Effector memory CD8-positive, alpha-beta T cell (primary cell): ENCODE data around the gene ROR2.

Experiments used
- ATAC-seq: fragments of 150-1000 bp; cut with Tn5 transposase; replicated peaks from 2 replicates; pipeline ENCODE4 v1.10.0; 2021; ENCODE audit warnings: mild to moderate bottlenecking, moderate library complexity
- DNase-seq, 3 experiments: peaks; one replicate each; pipeline ENCODE4 v3.0.0; 2021
- H3K27ac Mint-ChIP-seq, 2 donors: one replicate each; pipeline ENCODE4 v1.8.0; 2022; ENCODE audit warnings: mild to moderate bottlenecking in 2 of 2, mixed read lengths in 2 of 2, moderate library complexity in 2 of 2
- H3K27me3 Mint-ChIP-seq, 2 donors: one replicate each; pipeline ENCODE4 v1.8.0; 2022; ENCODE audit warnings: mixed read lengths in 2 of 2
- H3K36me3 Mint-ChIP-seq: one replicate; pipeline ENCODE4 v1.8.0; 2022; ENCODE audit warnings: mild to moderate bottlenecking, moderate library complexity, mixed read lengths; ENCODE audit not compliant: insufficient read depth
- H3K4me1 Mint-ChIP-seq, 2 donors: one replicate each; pipeline ENCODE4 v1.8.0; 2022; ENCODE audit warnings: low read depth in 2 of 2, mixed read lengths in 2 of 2
- H3K4me3 Mint-ChIP-seq, 2 donors: one replicate each; pipeline ENCODE4 v1.8.0; 2022; ENCODE audit warnings: mild to moderate bottlenecking in 2 of 2, mixed read lengths in 2 of 2, moderate library complexity in 2 of 2
- H3K9me3 Mint-ChIP-seq, 2 donors: one replicate each; pipeline ENCODE4 v1.8.0; 2022; ENCODE audit warnings: mixed read lengths in 2 of 2

ROR2 gene

GRCh38 chr9:91599564-91599963 lies 350.5 kb downstream of the ROR2 start:
- DNase-seq: no peak
- ATAC-seq: no peak
- Mint-ChIP-seq H3K36me3 (no peaks in the 10 kb centered on the region), H3K9me3 (no peaks in the 10 kb centered on the region), H3K4me1 (no peaks in the 10 kb centered on the region), H3K4me3 (no peak overlapping the region), H3K27ac (no peak overlapping the region), H3K27me3 (peaks cover 58 to 74% of the 10 kb centered on the region in 2 donors)

DNA sequence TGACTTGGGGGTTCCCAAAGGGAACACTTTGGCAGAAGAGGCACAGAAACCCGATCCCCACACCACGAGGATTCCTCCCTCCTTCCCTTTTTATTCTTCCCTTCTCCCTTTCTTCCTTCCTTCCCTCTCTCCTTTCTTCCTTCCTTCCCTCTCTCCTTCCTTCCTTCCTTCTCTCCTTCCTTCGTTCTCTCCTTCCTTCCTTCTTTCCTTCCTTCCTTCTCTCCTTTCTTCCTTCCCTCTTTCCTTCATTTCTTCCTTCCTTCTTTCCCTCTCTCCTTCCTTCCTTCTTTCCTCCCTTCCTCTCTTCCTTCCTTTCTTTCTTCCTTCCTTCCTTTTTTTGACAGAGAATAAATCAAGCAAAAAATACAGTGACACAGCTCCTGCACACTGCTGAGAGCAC lies 358.4 kb downstream of the ROR2 start:
- H3K9me3 Mint-ChIP-seq: no peaks in the 10 kb centered on the region
- no peaks in the 10 kb centered on the region for H3K36me3 Mint-ChIP-seq
- no peaks in the 10 kb centered on the region for H3K4me1 Mint-ChIP-seq
- no peak for DNase-seq
- H3K27me3 Mint-ChIP-seq: peaks cover 28 to 42% of the 10 kb centered on the region in 2 donors
- H3K4me3 Mint-ChIP-seq: no peak overlapping the region
- ATAC-seq: no peak
- H3K27ac Mint-ChIP-seq: no peak overlapping the region

GRCh38 chr9:91589101-91589553 lies 360.9 kb downstream of the ROR2 start:
- Mint-ChIP-seq H3K9me3 (no peaks in the 10 kb centered on the region), H3K36me3 (no peaks in the 10 kb centered on the region), H3K4me3 (no peak overlapping the region), H3K27me3 (peaks cover 17 to 27% of the 10 kb centered on the region in 2 donors), H3K27ac (no peak overlapping the region), H3K4me1 (no peaks in the 10 kb centered on the region)
- no peak for ATAC-seq
- DNase-seq: no peak

DNA sequence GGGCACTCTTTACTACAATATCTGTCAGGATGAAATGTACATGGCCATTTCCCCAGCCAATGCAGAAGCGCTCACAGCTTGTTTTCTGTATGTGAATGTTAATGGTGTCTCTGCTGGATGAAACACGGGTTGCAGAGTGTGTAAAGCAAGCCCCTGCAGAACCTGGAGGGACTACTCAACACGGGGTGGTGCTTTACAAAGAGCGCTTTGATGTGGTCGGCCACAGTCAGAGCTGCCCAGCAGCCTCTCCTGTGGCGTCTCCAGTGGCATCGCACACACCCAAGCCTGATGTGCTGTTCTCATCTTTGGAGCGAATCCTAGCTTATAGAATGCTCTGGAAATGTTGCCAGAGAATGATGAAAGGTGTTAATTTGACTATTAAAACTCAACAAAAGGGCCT lies 363.7 kb downstream of the ROR2 start:
- H3K4me1 Mint-ChIP-seq: no peaks in the 10 kb centered on the region
- no peak for ATAC-seq
- H3K9me3 Mint-ChIP-seq: no peaks in the 10 kb centered on the region
- H3K27ac Mint-ChIP-seq: no peak overlapping the region
- H3K27me3 Mint-ChIP-seq: peaks cover 0 to 18% of the 10 kb centered on the region in 2 donors
- H3K36me3 Mint-ChIP-seq: no peaks in the 10 kb centered on the region
- no peak overlapping the region for H3K4me3 Mint-ChIP-seq
- no peak for DNase-seq

DNA sequence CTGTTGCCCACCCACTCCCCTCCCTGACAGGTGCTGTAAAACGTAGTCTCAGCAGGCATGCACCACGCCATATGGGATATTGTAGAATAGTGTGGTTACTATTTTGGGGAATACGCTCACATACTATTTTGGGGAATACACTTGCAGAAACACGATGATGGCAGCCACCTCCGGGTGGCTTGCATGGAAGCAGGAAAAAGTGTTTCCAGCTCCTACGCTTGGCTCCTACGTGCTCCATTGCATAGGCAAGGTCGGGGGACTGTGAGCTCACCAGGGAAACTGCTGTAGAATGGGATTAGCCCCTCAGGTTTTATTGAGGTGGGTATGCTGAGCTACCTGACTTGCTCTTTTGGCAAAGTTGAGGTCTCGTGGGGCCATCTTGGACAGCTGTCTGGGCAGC lies 366.1 kb downstream of the ROR2 start:
- H3K9me3 Mint-ChIP-seq: no peaks in the 10 kb centered on the region
- ATAC-seq (no peak), DNase-seq (no peak)
- no peak overlapping the region for H3K4me3 Mint-ChIP-seq
- H3K27ac Mint-ChIP-seq: no peak overlapping the region
- peaks cover 11% of the 10 kb centered on the region in 2 donors for H3K4me1 Mint-ChIP-seq
- peaks cover 0 to 16% of the 10 kb centered on the region in 2 donors for H3K27me3 Mint-ChIP-seq
- no peaks in the 10 kb centered on the region for H3K36me3 Mint-ChIP-seq

DNA sequence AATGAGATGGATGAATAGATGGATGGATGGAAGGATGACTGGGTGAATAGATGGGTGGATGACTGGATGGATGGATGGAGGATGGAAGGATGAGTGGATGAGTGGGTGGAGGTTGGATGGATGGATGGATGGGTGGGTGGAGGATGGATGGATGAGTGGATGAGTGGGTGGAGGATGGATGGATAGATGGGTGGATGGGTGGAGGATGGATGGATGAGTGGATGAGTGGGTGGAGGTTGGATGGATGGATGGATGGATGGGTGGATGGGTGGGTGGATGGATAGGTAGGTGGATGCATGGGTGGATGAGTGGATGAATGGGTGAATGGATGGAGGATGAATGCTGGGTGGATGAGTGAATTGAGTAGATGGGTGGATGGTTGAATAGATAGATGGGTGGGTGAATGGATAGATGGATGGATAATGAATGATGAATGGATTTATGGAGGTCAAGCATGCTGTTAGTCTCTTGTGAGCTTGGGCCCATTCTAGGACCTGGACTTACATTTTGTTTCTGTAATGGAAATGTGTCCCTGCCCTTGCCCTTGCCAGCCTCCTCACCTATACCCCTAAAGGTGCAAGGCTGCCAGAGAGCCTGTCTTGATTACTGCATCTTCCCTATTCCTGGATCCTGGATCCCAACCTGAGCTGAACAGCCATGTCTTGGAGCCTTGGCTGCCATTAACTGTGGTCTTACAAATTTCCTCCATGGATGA lies 366.7 kb downstream of the ROR2 start:
- Mint-ChIP-seq H3K27me3 (peaks cover 0 to 12% of the 10 kb centered on the region in 2 donors), H3K36me3 (no peaks in the 10 kb centered on the region), H3K9me3 (no peaks in the 10 kb centered on the region), H3K27ac (no peak overlapping the region), H3K4me3 (no peak overlapping the region), H3K4me1 (peaks cover 11% of the 10 kb centered on the region in 2 donors)
- DNase-seq: no peak
- ATAC-seq: no peak

- peaks cover 11% of the 10 kb centered on the region in 2 donors for H3K4me1 Mint-ChIP-seq
- ATAC-seq: no peak
- H3K27ac Mint-ChIP-seq: no peak overlapping the region
- no peak for DNase-seq
- H3K36me3 Mint-ChIP-seq: no peaks in the 10 kb centered on the region
- H3K9me3 Mint-ChIP-seq: no peaks in the 10 kb centered on the region
- H3K4me3 Mint-ChIP-seq: no peak overlapping the region
- H3K27me3 Mint-ChIP-seq: peaks cover under 1 to 12% of the 10 kb centered on the region in 2 donors
Observed at GRCh38 chr9:91582181-91582580, 367.8 kb downstream of the ROR2 start.

- Mint-ChIP-seq H3K36me3 (peaks cover under 1% of the 10 kb centered on the region), H3K9me3 (no peaks in the 10 kb centered on the region), H3K4me3 (no peak overlapping the region), H3K27ac (no peak overlapping the region), H3K4me1 (peaks cover 11% of the 10 kb centered on the region in 2 donors), H3K27me3 (peaks cover 11 to 12% of the 10 kb centered on the region in 2 donors)
- peak; percentile 75 for ATAC-seq
- DNase-seq: peak in 1 of 3 experiments; percentile 16
Observed at GRCh38 chr9:91580136-91580535, 369.9 kb downstream of the ROR2 start.

DNA sequence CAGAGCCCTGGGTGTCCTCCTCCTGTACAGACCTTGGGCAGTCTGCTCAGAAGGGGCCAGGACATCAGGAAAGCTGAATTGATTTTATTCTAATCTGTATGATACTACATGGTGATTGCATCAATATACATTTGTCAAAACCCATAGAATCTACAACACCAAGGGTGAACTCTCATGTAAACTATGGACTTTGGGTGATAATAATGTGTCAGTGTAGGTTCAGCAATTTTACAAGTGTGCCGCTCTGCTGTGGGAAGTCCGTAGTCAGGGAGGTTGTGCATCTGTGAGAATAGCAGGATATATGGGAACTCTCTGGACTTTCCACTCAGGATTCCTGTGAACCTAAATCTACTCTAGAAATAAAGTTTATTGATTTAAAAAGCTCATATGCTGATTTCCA lies 371.1 kb downstream of the ROR2 start:
- ATAC-seq: no peak
- DNase-seq: no peak
- no peak overlapping the region for H3K27ac Mint-ChIP-seq
- H3K4me3 Mint-ChIP-seq: no peak overlapping the region
- no peaks in the 10 kb centered on the region for H3K9me3 Mint-ChIP-seq
- H3K36me3 Mint-ChIP-seq: peaks cover 3% of the 10 kb centered on the region
- peaks cover 11% of the 10 kb centered on the region in 2 donors for H3K4me1 Mint-ChIP-seq
- peaks cover 7 to 11% of the 10 kb centered on the region in 2 donors for H3K27me3 Mint-ChIP-seq

DNA sequence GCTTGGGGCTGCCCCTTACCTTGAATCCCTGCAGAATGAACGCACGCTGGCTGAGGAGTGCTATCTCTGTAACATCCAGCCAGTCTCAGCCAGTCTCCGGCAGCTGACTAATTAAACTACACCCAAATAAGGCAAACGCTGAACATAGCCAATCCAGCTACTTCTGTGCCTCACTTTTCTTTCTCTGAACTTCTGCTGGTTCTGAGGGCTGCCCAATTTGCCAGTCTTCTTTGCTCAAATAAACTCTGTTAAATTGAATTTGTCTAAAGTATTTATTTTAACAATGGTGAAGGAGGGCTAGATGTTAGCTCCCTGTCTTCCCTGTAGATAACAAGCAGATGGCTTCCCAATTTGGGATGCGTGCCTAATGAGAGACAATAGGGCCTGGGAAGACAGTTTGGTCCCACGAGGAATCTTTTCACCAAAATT lies 372.4 kb downstream of the ROR2 start:
- H3K9me3 Mint-ChIP-seq: no peaks in the 10 kb centered on the region
- ATAC-seq: no peak
- peaks cover 3% of the 10 kb centered on the region for H3K36me3 Mint-ChIP-seq
- H3K27me3 Mint-ChIP-seq: peaks cover 5 to 20% of the 10 kb centered on the region in 2 donors
- H3K27ac Mint-ChIP-seq: no peak overlapping the region
- DNase-seq: no peak
- H3K4me1 Mint-ChIP-seq: peaks cover 11% of the 10 kb centered on the region in 2 donors
- H3K4me3 Mint-ChIP-seq: no peak overlapping the region

DNA sequence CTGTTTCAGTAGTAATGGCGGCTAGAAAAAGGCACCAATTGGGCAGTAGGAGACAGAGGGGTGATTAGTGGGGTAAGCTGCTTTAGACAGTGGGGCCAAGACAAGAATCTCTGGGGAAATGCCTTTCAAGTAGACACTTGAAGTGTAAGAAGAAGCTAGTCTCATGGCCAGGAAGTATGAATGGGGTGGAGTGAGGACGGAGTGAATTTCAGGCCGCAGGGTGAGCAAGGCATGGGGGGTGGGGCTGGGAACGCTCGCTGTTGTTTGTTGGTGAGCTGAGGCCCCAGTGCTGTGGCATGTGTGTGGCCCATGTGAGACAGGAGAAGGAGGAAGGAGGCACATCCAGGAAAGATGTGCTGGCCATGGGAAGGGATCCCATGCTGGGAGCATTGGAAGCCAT lies 377.2 kb downstream of the ROR2 start:
- Mint-ChIP-seq H3K27ac (no peak overlapping the region), H3K27me3 (peaks cover 24 to 53% of the 10 kb centered on the region in 2 donors), H3K4me3 (no peak overlapping the region), H3K36me3 (peaks cover 3% of the 10 kb centered on the region), H3K9me3 (no peaks in the 10 kb centered on the region), H3K4me1 (no peaks in the 10 kb centered on the region)
- ATAC-seq: no peak
- DNase-seq: no peak

DNA sequence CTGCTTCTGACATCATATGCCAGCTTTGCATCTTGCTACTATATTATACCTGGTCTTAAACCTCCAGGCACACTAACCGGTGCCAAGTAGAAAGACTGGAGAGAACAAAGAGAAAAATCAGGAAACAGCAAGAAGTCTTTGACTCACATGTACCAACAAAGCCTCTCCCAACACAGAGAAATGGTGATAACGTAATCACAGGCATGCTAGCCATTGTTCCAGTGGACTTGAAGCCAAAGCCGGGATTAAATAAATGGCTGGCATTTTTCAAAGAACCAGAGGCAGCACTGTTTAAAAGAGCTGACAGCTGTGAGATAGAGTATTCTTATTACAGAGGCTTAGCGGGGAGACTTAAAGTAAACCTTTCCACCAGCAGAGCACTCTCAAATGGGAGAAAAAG lies 378.0 kb downstream of the ROR2 start:
- Mint-ChIP-seq H3K4me3 (no peak overlapping the region), H3K27ac (no peak overlapping the region), H3K36me3 (peaks cover 3% of the 10 kb centered on the region), H3K27me3 (peaks cover 24 to 51% of the 10 kb centered on the region in 2 donors), H3K4me1 (no peaks in the 10 kb centered on the region), H3K9me3 (no peaks in the 10 kb centered on the region)
- no peak for ATAC-seq
- no peak for DNase-seq

DNA sequence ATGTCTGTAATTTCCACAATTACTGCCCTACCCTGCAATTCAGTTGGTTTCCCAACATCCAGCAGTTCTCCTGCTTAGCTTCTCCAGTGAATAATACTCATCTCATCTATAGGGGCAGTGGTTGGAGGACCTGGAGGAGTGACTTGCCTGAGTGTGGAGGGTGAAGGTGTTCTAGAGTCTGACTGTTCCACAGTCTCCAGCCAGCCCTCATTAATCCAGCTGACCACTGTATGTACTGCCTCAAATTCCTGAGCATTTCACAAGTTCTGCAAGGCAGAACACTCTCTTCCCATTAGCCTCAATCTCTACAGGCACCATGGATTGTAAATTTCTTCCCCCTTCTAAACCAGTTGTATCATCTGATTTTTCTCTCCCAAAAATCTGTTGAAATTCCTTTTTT lies 379.0 kb downstream of the ROR2 start:
- no peak for DNase-seq
- Mint-ChIP-seq H3K27me3 (peaks cover 24 to 48% of the 10 kb centered on the region in 2 donors), H3K27ac (no peak overlapping the region), H3K36me3 (peaks cover 3% of the 10 kb centered on the region), H3K9me3 (no peaks in the 10 kb centered on the region), H3K4me1 (no peaks in the 10 kb centered on the region), H3K4me3 (no peak overlapping the region)
- ATAC-seq: no peak

DNA sequence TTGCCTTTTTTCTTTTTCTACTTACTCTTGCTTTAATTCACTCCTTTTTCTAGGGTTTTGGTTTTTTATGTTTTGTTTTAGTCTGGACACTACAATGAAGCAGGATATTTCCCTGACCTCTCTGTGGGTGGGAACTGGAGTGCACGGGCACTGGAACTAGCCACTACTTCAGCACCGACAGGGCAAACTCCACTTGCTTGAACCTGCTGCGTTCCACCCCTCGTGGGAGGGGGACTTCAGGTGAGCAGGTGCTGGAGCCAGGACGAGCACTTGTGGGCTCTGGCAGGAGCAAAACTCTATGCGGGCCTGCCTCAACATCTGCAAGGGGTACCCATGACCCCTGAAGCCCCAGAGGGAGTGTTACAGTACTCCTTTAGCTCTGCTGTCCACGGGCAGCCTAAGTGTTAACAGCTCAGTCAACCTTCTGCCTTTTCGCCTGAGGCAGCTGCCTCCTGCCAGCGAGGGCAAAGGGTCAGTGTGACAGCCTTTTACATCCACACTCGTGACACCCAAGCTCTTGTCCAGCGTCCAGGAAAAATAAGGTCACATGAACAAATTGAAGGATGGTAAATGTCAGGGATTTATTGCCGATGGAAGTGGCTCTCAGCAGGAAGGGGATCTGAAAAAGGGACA lies 382.3 kb downstream of the ROR2 start:
- Mint-ChIP-seq H3K27me3 (peaks cover 26 to 52% of the 10 kb centered on the region in 2 donors), H3K36me3 (no peaks in the 10 kb centered on the region), H3K4me3 (no peak overlapping the region), H3K4me1 (no peaks in the 10 kb centered on the region), H3K9me3 (no peaks in the 10 kb centered on the region), H3K27ac (no peak overlapping the region)
- ATAC-seq: no peak
- DNase-seq: no peak
